Measurements from ENCODE around the gene CHCHD3.
A peak's percentile ranks its signal among the peaks of the same experiment; 100 is the strongest.

The CHCHD3 gene

GRCh38 chr7:132739271-132739955 is 342.5 kb downstream of the CHCHD3 start:
- CTCF ChIA-PET: no interaction called here
- H3K9me3 ChIP-seq (ENCODE audit: control insufficient read depth, insufficient read depth, low read depth, low read length): no peaks in the 10 kb centered on the region
- POLR2A ChIA-PET: no interaction called here
- no peaks in the 10 kb centered on the region for H3K4me1 ChIP-seq (ENCODE audit: control insufficient read depth, insufficient read depth, low read length)
- no peaks in the 10 kb centered on the region for H3K36me3 ChIP-seq (ENCODE audit: control insufficient read depth in 2 of 2, insufficient read depth in 1 of 2, low read length in 2 of 2)
- H3K4me3 ChIP-seq (ENCODE audit: low read depth, low read length): no peak overlapping the region
- H3K27ac ChIP-seq (ENCODE audit: extremely low read depth, low read depth, low read length): no peak overlapping the region
- TF ChIP-seq ZNF138 (tag by site-specific recombination; IDR thresholded peaks at IDR 0.05; ENCODE audit: borderline replicate concordance): no peak
- 0 out of 2 replicates have a peak, but pooled peaks have one; percentile 21 for TF ChIP-seq ZEB2 (tag by site-specific recombination; IDR thresholded peaks at IDR 0.05)
- peak; percentile 70 for TF ChIP-seq ZNF600 (tag by site-specific recombination; IDR thresholded peaks at IDR 0.05)
- no peak for TF ChIP-seq ZNF280C (tag by site-specific recombination; IDR thresholded peaks at IDR 0.05)
- no peak for TF ChIP-seq FEZF1 (tag by site-specific recombination; IDR thresholded peaks at IDR 0.05)
- peak; percentile 50; the same call in 1 of the 2 replicates for TF ChIP-seq ZBTB21 (tag by site-specific recombination; IDR thresholded peaks at IDR 0.05)
- TF ChIP-seq ZNF184 (tag by site-specific recombination; IDR thresholded peaks at IDR 0.05): 0 out of 2 replicates have a peak, but pooled peaks have one; percentile 10

- H3K4me1 ChIP-seq (ENCODE audit: control insufficient read depth, insufficient read depth, low read length): no peaks in the 10 kb centered on the region
- H3K27ac ChIP-seq (ENCODE audit: extremely low read depth, low read depth, low read length): no peak overlapping the region
- H3K9me3 ChIP-seq (ENCODE audit: control insufficient read depth, insufficient read depth, low read depth, low read length): no peaks in the 10 kb centered on the region
- H3K36me3 ChIP-seq (ENCODE audit: control insufficient read depth in 2 of 2, insufficient read depth in 1 of 2, low read length in 2 of 2): no peaks in the 10 kb centered on the region
- ChIA-PET CTCF (no interaction called here), POLR2A (no interaction called here)
- no peak for TF ChIP-seq ZNF248 (tag by site-specific recombination; IDR thresholded peaks at IDR 0.05)
- TF ChIP-seq ZNF837 (tag by site-specific recombination; IDR thresholded peaks at IDR 0.05): no peak
- no peak for TF ChIP-seq SETDB1 (IDR thresholded peaks at IDR 0.05; ENCODE audit: insufficient read length, low read length)
- TF ChIP-seq PRDM6 (tag by site-specific recombination; IDR thresholded peaks at IDR 0.05): no peak
- no peak for TF ChIP-seq SALL2 (tag by site-specific recombination; IDR thresholded peaks at IDR 0.05; ENCODE audit: borderline replicate concordance)
- TF ChIP-seq ZNF660 (tag by site-specific recombination; IDR thresholded peaks at IDR 0.05): no peak
- TF ChIP-seq ZNF274 (IDR thresholded peaks at IDR 0.05; ENCODE audit: low read length): no peak
- no peak for TF ChIP-seq ZNF274 (tag by site-specific recombination; IDR thresholded peaks at IDR 0.05; ENCODE audit: borderline replicate concordance)
- no peak for TF ChIP-seq MEIS1 (CRISPR knock-in tag; IDR thresholded peaks at IDR 0.05; ENCODE audit: borderline replicate concordance)
- TF ChIP-seq HIC1 (tag by site-specific recombination; IDR thresholded peaks at IDR 0.05): no peak
- TF ChIP-seq ZNF639 (tag by site-specific recombination; IDR thresholded peaks at IDR 0.05): no peak
- H3K4me3 ChIP-seq (ENCODE audit: low read depth, low read length): no peak overlapping the region
These were observed 343.6 kb downstream of the CHCHD3 start for GRCh38 chr7:132738254-132738653.
